IMR-90 (cell line): Measurements from ENCODE around the gene UBR4.

Source experiments
- CEBPB ChIP-seq: IDR thresholded peaks from 2 replicates; pipeline ENCODE4 v1.6.1; 2012; ENCODE audit warnings: low read depth, low read length, improper control_type of control experiment
- CTCF ChIP-seq: conservative IDR thresholded peaks from 2 replicates; pipeline ENCODE4 v1.5.1; 2012; ENCODE audit warnings: mild to moderate bottlenecking, low read depth, low read length, improper control_type of control experiment
- POLR2A ChIP-seq: IDR thresholded peaks from 2 replicates; pipeline ENCODE4 v1.6.1; 2012; ENCODE audit warnings: mild to moderate bottlenecking, low read depth, low read length
- RAD21 ChIP-seq: IDR thresholded peaks from 2 replicates; pipeline ENCODE4 v1.6.1; 2012; ENCODE audit warnings: low read length, improper control_type of control experiment
- SMC3 ChIP-seq: fragments of 150-350 bp; IDR thresholded peaks from 2 replicates; pipeline ENCODE4 v1.6.1; 2016; ENCODE audit warnings: low read depth, mild to moderate bottlenecking, antibody characterized with exemption, low read length, moderate library complexity

- TF ChIP-seq CEBPB (no peak), CTCF (no peak), POLR2A (no peak), RAD21 (no peak), SMC3 (no peak)
These were observed 156.6 kb downstream of the UBR4 start for GRCh38 chr1:19053486-19053885.
